Measurements from ENCODE around the gene NR4A2. TPM values are rescaled to one million over a fixed set of nuclear protein-coding genes. Genes with fewer than 3 reads are reported as not detected.
"Not testable (repeated sequence)": the region's sequence is repeated elsewhere in the genome, so short reads cannot be mapped to it uniquely, and the experiment has no call there.

The NR4A2 gene
- total RNA-seq, 1 donor from 2014 or later: 11.9 TPM

GRCh38 chr2:156321243-156321904 is 11.1 kb downstream of the NR4A2 start:
- no peak for DNase-seq (ENCODE audit: low spot score)

DNA sequence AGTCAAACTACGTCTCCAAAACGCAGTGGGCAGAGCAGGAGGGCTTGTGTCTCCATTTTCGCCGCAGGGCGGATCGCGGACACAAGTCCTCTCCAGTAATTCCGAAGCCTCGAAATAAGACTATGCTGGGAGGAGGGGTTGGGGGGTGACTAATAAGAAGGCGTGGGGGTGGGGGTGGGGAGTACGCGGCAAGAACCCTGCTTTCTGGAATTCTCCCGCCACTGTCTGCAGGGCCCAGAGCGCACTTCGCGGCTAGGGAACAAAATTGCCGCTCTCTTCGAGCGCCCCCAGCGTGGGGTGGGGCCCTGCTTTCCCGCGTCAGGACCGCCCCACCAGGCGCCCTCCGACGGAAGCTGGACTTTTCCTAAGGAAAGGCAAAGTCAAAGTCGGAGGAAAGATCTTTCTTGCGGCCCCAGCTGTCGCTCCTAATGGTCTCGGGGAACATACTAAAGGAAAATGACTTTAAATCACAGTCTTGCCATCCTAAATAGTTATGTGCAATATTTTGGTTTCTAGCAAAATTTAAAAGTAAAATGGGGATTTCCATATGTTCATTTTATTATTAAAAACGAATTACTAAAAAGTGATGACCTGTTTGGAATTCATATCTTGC is 11.9 kb downstream of the NR4A2 start:
- DNase-seq (ENCODE audit: low spot score): no peak

DNA sequence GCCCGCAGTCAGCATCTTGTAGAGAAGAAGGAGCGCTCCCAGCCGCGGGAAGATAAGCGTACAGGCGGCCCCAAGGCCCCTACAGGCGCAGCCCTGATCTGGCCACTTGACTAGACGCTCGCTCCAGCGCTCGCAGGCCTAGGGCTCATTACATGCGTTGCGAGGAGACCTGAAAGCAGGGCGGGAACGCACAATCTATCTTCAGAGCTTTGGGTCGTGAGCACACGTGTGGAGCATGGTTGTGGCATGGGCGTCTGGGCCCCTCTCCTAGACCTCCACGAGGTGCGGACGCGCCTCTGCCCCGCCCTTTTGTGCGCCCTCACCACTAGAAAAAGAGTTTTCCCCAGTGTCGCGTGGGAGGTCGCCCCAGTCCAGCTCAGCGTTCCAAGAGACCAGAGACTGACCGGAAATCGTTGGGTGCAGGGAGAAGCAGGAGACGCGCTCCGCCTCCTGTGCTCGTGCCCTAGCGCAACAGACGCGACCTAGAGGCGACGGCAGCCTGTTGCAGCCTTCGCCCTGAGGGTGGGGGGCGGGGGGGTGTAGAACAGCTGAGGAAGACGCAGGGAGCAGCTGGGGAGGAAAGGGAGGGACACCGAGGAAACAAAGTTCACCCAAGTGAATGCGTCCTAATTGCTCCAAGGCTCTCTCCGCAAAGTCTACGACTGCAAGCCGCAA is 12.6 kb downstream of the NR4A2 start:
- DNase-seq (ENCODE audit: low spot score): no peak

DNA sequence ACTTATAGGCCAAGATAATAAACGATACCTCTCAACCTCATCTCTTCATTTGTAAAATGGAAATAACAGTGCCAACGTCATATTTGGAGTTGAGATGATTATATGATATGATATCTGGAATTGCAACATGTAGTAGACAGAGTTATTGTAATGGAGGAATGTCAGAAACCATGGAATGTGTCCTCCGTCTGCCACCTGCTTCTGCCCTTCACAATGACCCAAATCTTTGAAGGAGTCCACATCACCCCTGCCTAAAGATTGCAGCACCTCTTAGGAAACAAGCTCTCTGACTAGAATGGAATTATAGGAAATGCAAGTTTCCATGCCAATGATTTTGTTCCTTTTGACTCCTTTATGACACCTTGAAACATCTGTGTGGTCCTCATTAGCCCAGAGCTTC is 14.9 kb downstream of the NR4A2 start:
- DNase-seq (ENCODE audit: low spot score): no peak

- no peak for DNase-seq (ENCODE audit: low spot score)
These were observed 20.5 kb downstream of the NR4A2 start for GRCh38 chr2:156311976-156312375.

DNA sequence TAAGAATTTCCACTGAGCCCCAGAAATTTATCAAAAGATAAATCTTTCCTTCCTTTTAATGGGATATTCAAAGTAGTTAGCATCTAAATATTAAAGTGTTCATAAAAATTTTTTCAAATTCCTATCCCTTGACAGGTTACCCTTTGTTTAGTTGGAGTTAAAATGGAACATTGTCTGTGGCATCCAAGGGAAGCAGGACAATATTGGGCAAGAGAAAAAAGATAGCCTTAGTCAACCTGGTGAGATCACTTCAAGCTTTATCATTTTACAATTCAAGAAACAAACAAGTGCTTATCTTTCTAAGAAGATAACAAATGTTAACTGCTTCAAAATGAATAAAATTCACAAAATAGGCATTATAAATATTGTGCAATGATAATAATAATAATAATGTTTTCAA is 21.7 kb downstream of the NR4A2 start:
- DNase-seq (ENCODE audit: low spot score): no peak

DNA sequence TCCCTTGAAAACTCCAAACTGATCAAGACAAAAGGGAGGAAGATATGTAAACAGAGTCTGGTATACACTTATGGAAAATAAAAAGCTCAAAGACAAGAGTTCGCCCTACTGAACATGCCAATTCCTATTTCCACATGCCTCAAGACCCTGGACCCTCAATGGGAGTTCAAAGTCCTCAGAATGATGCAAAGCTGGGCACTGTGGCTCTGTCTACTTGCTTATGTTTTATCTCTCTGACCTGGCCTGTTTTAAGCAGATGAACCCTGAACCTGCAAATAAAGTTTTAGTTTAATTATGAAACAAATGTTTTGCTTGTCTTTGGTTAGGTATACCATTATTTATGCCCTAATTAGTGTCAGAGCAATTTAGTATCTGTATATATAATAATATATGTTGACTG is 22.6 kb downstream of the NR4A2 start:
- no peak for DNase-seq (ENCODE audit: low spot score)

GRCh38 chr2:156309167-156309566 is 23.4 kb downstream of the NR4A2 start:
- no peak for DNase-seq (ENCODE audit: low spot score)

DNA sequence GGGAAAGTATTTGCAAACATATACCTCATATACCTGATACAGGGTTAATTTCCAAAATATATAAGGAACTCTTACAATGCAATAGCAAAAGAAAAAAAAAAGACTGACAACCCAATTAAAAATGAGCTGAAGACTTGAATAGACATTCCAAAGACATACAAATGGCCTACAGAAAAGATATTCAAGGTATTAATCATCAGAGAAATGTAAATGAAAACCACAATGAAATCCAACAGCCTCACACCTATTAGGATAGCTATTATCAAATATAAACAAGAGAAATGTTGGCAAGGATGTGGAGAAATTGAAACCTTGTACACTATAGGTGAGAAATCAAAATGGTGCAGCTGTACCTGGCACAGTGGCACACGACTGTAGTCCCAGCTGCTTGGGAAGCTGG is 25.7 kb downstream of the NR4A2 start:
- DNase-seq (ENCODE audit: low spot score): no peak

GRCh38 chr2:156305121-156305520 is 27.4 kb downstream of the NR4A2 start:
- DNase-seq (ENCODE audit: low spot score): no peak

DNA sequence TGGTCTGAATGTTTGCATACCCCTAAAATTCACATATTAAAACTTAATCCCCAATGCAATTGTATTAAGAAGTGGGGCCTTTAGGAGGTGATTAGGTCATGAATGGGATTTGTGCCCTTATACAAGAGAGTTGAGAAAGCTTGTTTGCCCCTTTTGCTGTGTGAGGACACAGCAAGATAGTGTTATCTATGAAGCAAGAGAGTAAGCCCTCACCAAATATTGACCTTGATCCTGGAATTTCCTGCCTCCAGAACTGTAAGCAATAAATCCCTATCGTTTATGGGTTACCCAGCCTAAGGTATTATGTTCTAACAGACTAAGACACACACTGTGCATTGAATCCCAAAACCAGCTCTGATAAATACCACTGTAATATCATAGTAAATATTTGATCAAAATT is 32.2 kb downstream of the NR4A2 start:
- no peak for DNase-seq (ENCODE audit: low spot score)

DNA sequence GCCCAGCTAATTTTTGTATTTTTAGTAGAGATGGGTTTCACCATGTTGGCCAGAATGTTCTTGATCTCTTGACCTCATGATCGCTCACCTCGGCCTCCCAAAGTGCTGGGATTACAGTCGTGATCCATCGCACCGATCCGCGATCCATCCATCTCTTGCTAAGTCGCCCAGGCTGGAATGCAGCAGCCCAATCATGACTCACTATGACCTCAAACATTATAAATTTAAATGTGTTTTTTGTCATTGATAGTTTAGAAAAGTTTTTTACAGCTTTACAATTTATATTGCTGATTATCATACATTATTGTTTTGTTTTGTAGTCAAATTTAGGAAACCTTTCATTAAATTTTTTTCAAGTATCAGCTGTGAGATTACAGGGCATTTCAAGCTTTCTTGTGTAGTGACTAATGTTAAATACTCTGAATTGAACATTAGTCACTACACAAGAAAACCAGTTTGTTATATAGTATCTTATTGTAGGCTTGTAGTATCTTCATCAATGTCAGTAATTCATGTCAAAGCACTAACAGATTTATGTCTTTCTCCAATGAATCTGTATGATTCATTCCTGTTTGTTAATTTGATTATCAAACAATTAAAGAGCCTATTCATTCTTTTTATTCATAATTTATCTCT is 37.5 kb downstream of the NR4A2 start:
- no peak for DNase-seq (ENCODE audit: low spot score)

DNA sequence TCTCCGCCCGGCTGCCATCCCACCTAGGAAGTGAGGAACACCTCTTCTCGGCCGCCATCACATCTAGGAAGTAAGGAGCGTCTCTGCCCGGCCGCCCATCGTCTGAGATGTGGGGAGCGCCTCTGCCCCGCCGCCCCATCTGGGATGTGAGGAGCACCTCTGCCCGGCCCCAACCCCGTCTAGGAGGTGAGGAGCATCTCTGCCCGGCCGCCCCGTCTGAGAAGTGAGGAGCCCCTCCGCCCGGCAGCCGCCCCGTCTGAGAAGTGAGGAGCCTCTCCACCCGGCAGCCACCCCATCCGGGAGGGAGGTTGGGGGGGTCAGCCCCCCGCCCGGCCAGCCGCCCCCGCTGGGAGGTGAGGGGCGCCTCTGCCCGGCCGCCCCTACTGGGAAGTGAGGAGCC is 39.1 kb downstream of the NR4A2 start:
- not testable (repeated sequence) for DNase-seq (ENCODE audit: low spot score)

GRCh38 chr2:156279446-156280150 is 52.9 kb downstream of the NR4A2 start:
- no peak for DNase-seq (ENCODE audit: low spot score)

Other genes starting within 250 kb of the NR4A2 start
- gene GPD2, start 103.7 kb upstream of the NR4A2 start, total RNA-seq: 35.0 TPM

Measured in mucosa of gallbladder (tissue), 1 donor.